ENCODE results near the gene SERPINB2. TPM values are rescaled to one million over a fixed set of nuclear protein-coding genes. Genes with fewer than 3 reads are reported as not detected.

Gene SERPINB2
- total and polyA plus RNA-seq, 12 donors, result 0.12 to 0.20 (median 0.14) TPM; not detected in 9

DNA sequence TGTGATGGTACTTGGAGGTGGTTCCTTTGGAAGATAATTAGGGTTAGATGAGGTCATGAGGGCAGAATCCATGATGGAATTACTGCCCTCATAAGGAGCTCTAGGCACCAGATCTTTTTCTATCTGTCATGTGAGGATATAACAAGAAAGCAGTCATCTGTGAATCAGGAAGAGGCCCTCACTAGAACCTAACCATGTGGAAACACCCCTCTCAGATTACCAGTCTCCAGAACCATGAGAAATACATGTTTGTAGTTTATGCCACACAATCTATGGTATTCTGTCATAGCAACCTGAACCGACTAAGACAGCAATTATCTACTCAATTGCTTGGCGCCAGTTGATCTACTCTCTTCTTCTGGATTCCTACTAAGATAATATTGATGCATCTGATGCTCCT lies 17.9 kb downstream of the SERPINB2 start:
- H3K9me3 ChIP-seq, result no peaks in the 10 kb centered on the region
- TF ChIP-seq CTCF (IDR thresholded peaks at IDR 0.05), result no peak
- WGBS, 2 donors, result 96 to 97% methylated on average over 2 of the region's 2 CpGs
- H3K4me1 ChIP-seq, result peaks cover 0 to 4% (median 0%) of the 10 kb centered on the region in 9 donors
- no peak for ATAC-seq
- no peaks in the 10 kb centered on the region for H3K36me3 ChIP-seq
- H3K27me3 ChIP-seq, result no peaks in the 10 kb centered on the region
- intact Hi-C loops (cut with DNase I), result no loop called here
- H3K27ac ChIP-seq, result no peak overlapping the region
- H3K4me3 ChIP-seq, result no peak overlapping the region
- DNase-seq, result no peak

GRCh38 chr18:63906056-63906455 lies 18.6 kb downstream of the SERPINB2 start:
- intact Hi-C loops (cut with DNase I), result no loop called here
- WGBS, 2 donors, result 79 to 86% methylated on average over 1 of the region's 1 CpG

DNA sequence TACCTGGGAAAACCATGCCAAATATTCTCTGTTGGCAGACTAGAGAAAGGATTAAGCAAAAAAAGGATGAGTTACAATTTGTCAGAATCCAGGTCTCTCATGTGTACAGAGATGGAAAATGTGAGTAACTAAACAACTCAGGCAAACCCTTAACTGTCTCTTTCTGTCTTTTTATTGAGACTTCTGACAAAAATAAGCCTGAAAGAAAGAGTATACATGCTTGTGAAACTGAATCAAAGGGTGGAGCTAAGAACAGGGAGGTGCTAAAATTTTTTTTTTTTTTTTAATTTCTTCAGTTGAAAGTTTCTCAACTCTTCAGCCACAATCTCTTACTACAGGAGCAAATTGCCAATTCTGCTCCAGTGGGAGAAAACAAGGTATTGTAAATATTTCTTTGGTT lies 20.2 kb downstream of the SERPINB2 start, which contains the start of gene SERPINB10:
SERPINB10 (plus strand) TSS at position 295 of the 400 bp plus-strand sequence. CDS start 7,553 bp downstream, outside the sequence.
- intact Hi-C loops (cut with DNase I), result no loop called here
- no peak within 1 kb of the TSS for H3K27ac ChIP-seq
- ATAC-seq, result no peak
- DNase-seq, result no peak
- no peaks in the 10 kb centered on the region for H3K36me3 ChIP-seq
- H3K27me3 ChIP-seq, result no peaks in the 10 kb centered on the region
- peaks cover 0 to 4% (median 0%) of the 10 kb centered on the region in 9 donors for H3K4me1 ChIP-seq
- no peak within 1 kb of the TSS for H3K4me3 ChIP-seq
- H3K9me3 ChIP-seq, result no peaks in the 10 kb centered on the region
- no peak for TF ChIP-seq CTCF (IDR thresholded peaks at IDR 0.05)

More at GRCh38 chr18:63906056-63906455, 18.6 kb downstream of the SERPINB2 start:
- no peaks in the 10 kb centered on the region for H3K27me3 ChIP-seq
- no peaks in the 10 kb centered on the region for H3K36me3 ChIP-seq
- no peak for TF ChIP-seq CTCF (IDR thresholded peaks at IDR 0.05)
- H3K4me1 ChIP-seq, result peaks cover 0 to 4% (median 0%) of the 10 kb centered on the region in 9 donors
- H3K27ac ChIP-seq, result no peak overlapping the region
- no peak overlapping the region for H3K4me3 ChIP-seq
- DNase-seq (no peak), ATAC-seq (no peak)
- H3K9me3 ChIP-seq, result no peaks in the 10 kb centered on the region

DNA sequence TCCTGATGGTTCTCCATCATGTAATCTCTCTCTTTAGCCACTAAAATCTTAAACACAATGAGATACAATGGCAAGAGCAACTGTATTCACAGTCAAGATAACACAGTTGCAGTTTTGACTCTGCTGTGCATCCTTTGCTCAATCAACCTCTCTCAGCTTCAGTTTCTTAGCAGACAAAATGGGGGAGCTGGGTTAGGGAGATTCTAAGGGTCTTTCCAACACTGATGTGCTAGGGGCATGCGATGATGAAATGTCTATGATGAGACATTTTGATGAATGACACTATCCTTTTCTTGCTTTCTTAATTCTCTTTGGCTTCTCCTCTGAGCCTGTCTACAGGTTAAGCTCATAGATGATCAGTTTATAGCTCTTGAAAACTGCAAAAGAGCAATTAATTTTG lies 21.4 kb downstream of the SERPINB2 start:
- 83 to 92% methylated on average over 1 of the region's 1 CpG for WGBS, 2 donors
- H3K27ac ChIP-seq, result no peak overlapping the region
- intact Hi-C loops (cut with DNase I), result no loop called here
- no peaks in the 10 kb centered on the region for H3K36me3 ChIP-seq
- no peaks in the 10 kb centered on the region for H3K9me3 ChIP-seq
- no peak for TF ChIP-seq CTCF (IDR thresholded peaks at IDR 0.05)
- H3K4me3 ChIP-seq, result no peak overlapping the region
- DNase-seq, result no peak
- H3K4me1 ChIP-seq, result peaks cover 0 to 4% (median 0%) of the 10 kb centered on the region in 9 donors
- no peaks in the 10 kb centered on the region for H3K27me3 ChIP-seq
- ATAC-seq, result no peak

Measured in heart right ventricle (tissue), 16 donors.